ENCODE data around the gene PRDM7.
A peak's percentile ranks its signal among the peaks of the same experiment; 100 is the strongest.
"Not testable (repeated sequence)": the region's sequence is repeated elsewhere in the genome, so short reads cannot be mapped to it uniquely, and the experiment has no call there.

Gene PRDM7

DNA sequence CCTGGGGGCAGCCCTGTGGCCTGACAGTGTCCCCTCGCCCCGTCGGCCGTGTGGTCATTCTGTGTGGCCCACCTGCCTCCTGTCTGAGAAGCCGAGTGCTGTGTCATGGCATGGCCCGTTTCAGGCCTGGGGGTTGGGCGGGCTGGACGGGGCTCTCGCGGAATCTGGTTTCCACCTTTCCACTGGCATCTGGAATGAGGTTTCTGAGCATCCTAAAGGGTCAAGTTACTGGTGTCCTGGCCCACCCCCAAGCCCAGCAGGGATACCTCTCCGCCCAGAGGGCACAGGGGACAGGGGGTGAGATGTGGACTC, 65.7 kb downstream of the PRDM7 start:
- DNase-seq, result no peak

DNA sequence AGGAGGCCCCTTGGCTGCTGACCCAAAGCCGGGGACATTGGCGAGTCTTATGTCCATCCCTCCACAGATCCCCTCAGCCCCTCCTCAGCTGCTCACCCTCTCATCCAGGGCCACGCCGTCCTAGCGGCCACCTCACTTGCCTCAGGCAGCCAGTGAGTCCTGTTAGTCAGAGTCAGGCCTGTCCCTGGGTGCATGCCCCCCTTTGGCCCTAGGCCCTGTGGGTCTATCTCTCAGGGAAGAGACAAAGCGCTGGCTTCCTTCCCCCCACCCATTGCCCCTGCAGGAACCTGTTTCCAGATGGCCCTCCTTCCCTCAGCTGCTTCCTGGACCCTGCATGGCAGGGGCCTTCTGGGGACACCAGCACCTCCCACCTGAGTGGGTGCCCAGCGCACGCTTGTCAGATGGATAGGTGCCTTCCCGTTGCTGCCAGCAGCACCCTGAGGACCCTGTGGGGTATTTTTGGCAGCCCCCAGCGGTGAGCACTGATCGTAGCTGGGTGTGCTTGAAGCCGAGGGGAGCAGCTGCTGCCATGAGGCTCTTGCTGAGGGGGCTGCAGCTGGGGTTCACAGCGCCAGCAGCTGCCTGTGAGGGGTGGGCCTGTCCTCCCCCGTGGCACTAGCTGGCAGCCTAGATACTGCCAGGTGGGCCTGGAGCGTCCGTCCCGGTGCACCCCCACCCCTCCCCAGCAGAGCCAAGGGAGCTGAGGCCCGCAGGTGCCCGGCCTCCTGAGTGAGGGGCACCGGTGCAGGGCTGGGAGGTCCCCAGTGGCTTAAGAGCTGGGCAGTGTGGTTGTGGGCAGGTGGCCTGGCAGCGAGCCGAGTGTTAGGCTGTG, 66.2 kb downstream of the PRDM7 start:
- DNase-seq, result no peak

GRCh38 chr16:90009172-90009899, 67.8 kb downstream of the PRDM7 start:
- no peak for DNase-seq

DNA sequence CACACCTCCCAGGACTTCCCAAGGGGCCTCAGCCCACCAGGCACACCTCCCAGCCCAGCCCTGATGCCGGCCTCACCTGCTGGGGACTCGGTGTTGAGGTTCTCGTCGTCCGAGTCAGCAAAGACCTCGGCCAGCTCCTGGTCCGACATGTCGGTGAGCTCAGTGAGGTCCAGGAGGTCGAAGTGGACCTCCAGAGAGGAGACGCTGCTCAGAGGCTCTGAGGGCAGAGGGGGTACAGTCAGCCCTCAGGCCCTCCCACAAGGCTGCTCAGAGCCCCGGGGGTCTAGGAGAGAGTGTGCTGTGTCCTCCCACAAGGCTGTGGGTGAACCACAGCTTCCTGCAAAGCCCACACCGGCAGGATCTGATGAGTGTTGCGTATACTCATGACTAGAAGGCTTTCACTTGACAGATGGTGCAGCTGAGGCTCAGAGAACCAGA, 68.4 kb downstream of the PRDM7 start:
- DNase-seq, result peak; percentile 80

GRCh38 chr16:90007635-90008234, 69.4 kb downstream of the PRDM7 start:
- not testable (repeated sequence) for DNase-seq

DNA sequence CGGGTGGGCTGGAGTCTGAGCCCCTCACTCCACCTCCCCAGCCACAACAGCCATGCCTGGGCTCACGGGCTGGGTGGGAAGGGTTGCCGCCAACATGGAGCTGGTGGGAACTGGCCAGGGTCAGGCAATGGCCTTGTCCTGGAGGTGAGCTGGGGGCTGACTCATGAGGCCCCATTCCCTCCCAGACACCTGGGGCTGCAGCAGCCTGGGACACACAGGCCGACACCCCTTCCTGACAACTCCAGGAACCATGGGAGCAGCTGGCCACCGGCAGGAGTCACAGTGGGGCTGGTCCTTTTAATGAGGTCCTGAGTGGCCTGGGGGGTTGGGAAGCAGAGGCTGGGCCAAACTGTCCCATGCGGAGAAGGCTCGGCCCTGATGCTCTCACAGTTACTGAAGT, 70.1 kb downstream of the PRDM7 start:
- DNase-seq, result no peak
